NCI-H187 (cell line): ENCODE results near the gene PINLYP.
A peak's percentile ranks its signal among the peaks of the same experiment; 100 is the strongest.
"Not testable (repeated sequence)": the region's sequence is repeated elsewhere in the genome, so short reads cannot be mapped to it uniquely, and the experiment has no call there.

Experiments used
- DNase-seq, 2 experiments: peaks; one replicate each; lab custom pipeline; 2025; lab: John Stamatoyannopoulos, UW

PINLYP gene

DNA sequence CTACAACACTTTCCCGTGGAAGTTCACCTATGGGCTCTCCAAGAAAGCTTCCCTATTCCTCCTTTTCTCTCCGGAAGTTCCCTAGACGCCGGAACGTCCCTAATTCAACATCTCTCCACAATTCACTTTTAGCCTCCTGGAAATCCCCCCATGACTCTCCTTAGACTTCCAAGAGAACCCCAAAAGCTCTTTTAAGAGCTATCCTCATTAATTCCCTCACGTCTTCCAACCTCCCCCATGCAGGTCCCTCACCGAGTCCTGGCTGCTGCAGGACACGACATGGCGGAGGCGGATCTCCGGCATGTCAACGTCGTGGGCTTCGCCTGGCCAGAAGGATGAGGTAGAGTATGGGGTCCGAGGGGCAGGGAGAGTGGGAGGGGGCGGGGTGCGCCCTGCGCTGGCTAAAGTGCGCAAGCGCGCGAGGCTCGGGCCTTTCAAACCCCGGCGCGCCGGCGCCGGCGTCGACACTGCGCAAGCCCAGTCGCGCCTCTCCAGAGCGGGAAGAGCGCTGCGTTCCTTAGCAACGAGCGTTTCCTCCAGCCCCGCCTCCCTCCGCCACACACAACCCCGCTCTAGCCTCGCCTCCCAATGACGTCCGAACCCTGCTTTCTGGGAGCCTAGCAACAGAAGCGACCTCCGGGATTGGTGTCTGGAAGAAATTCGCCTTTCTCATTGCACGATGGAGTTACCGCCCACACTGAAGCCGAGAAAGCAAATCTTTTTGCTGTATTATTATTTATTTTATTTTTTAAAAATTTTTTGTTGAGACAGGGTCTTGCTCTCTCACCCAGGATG lies at the start of gene PINLYP, which contains the start of gene XRCC1:
PINLYP (plus strand) TSS at position 646 of the 795 bp plus-strand sequence. CDS start 1,391 bp downstream, outside the sequence.
XRCC1 (minus strand) TSS at position 372 of the 795 bp plus-strand sequence; CDS start at position 303, 69 bp downstream.
- peak; percentile 93 to 98 for DNase-seq

DNA sequence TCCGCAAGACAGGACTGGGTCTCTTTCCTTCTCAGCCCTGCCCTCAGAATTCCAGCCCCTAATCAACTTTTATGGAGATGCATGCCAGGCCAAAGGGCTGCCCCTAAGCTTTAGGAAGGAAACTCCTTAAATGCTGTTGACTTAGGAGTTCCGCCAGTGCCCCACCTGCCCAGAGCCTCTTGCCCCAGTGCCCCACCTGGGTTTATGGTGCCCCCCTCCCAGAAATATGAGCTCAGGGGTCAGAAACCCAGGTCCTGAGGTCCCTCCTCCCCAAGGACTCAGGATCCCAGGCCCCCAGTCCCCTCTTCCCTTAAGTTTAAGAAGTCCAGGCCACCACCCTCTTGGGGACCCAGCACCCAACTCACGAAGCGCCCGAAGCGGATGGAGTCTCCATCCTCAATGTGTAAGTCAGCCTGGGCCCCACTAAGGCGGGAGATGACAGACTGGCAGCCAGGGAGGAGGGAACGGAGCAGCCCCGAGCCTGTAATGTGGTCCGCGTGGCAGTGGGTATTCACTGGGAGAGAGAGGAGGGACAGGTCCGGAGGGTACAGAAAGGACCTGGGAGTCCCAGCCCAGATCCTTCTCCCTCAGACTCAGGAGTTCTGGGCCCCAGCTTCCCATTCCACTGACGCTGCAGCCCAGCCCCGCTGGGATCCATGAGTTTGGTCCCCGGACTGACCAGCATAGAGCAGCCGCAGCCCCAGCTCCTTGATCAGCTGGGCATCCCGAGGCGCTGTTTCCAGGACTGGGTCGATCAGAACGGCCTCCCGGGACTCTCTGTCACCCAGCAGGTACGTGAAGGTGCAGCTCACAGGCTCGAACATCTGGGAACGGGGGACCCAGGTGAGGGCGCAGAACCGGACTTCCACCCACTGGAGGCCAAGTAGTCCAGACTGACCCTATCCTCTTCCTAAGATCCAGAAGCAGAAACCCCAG lies 49.5 kb upstream of the PINLYP start:
- no peak for DNase-seq

DNA sequence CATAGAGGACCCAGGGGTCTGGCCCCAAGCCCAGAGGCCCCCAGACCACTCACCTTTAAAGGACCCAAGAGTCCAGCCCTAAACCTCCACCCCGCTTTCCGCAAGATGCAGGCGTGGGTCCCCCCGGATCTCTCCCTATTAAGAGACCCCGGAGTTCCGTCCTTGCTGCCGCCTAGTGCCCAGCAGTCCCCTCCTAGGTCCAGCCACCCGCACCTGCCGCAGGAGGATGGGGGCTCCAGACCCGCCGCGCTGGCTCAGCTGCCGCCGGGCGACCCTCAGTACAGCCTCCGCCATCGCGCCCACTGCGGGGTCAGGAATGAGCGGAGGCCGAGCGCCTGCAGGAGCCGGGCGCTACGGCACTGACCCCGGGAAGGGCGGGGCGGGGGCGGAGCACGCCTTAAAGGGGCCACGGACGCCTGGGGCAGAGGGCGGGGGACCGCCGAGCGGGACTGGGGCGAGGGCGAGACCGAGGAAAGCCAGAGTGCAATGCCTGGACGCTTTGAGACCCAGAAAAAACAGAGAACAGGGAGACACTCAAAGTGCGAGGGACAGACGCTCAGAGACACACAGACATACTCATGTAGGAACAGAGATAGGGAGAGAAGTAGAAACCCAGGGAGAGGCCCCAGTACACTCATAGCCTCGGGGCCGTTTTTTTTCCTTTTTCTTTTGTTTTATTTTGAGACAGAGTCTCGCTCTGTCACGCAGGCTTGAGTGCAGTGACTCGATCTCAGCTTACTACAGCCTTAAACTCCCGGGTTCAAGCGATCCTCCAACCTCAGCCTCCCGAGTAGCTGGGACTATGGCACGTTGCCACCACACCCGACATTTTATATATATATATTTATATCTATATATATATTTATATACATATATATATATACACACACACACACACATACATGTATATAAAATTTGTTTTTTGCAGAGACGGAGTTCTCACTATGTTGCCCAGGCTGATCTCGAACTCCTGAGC lies 48.4 kb upstream of the PINLYP start, which contains the start of gene ETHE1:
ETHE1 (minus strand) TSS at position 318 of the 976 bp plus-strand sequence; CDS start at position 294, 24 bp downstream.
- no peak for DNase-seq

DNA sequence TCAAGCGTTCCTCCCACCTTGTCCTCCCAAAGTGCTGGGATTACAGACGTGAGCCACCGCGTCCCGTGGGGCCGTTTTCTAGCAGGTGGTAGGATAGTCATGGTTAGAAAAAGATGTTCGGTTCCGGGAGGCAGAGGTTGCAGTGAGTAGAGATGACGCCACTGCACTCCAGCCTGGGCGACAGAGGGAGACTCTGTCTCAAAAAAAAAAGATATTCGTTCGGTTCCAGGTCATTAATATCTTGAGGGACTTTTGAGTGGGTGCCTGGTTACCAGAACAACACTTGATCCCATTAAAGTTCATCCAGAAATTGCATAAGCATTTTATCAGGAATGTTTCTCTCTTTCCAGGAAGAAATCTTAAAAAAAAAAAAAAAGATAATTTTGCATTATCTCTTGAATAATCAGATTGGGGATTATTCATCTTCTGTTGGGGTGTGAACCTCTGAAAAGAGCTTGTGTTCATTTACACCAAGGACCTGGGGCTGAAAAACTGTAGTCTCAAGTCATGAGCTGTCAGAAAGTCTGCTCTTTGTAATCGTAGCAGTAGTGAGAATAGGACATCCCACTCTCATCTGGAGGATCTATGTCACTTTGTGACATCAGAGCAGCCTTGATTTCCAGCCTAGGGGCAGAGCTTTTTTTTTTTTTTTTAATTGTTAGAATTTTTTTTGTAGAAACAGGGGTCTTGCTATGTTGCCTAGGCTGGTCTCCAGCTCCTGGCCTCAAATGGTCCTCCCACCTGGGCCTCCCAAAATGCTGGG lies 47.6 kb upstream of the PINLYP start:
- DNase-seq, result peak; percentile 55 to 74

DNA sequence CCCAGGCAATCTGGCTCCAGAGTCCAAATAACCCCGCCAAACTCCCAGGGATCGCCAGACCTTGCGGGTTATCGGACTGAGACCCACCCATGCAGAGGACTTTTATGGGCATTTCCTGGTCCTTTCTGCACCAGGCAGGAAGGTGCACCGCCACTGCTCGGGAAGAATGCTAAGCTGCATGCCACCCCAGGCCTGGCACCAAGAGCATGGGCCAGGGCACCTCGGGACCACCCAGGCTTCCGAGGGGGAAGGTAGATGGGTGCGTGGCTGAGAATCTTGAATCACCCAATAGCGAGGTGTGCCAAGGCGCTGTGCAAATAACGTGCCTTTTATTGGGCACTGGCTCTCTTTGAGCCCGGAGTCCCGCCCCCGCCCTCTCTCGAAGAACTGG lies 43.0 kb upstream of the PINLYP start:
- no peak for DNase-seq

DNA sequence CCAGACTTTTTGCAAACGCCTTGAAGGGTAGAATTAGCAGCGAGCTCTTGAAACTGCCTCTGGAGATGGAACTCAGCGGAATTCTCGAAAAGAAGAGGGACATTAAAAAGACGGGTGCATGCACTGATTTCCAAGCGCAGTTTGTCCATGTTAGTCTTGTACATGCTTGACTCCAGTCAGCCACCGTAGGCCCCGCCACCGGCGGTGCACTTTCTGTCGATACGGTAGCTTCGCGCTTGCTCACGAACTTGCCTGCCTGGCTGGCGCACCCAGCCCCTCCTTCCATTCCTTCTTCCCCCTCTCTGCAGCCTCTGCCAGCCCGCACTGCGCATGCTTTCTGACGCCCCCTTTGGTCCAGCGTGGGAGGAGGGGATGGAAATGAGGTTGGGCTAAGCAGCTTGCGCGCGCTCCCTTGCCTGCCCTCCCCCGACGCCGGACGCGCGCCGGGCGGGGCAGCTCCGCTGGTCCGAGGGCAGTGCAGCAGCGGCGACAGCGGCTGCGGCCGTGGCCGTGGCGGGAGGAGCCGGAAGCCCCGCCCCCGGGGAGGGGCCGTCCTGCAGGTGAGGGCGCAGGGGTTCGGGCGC lies 42.5 kb upstream of the PINLYP start, which contains the start of gene ZNF575:
ZNF575 (plus strand) TSS at position 227 of the 584 bp plus-strand sequence. CDS start 1,235 bp downstream, outside the sequence.
- peak; percentile 83 to 90 for DNase-seq

DNA sequence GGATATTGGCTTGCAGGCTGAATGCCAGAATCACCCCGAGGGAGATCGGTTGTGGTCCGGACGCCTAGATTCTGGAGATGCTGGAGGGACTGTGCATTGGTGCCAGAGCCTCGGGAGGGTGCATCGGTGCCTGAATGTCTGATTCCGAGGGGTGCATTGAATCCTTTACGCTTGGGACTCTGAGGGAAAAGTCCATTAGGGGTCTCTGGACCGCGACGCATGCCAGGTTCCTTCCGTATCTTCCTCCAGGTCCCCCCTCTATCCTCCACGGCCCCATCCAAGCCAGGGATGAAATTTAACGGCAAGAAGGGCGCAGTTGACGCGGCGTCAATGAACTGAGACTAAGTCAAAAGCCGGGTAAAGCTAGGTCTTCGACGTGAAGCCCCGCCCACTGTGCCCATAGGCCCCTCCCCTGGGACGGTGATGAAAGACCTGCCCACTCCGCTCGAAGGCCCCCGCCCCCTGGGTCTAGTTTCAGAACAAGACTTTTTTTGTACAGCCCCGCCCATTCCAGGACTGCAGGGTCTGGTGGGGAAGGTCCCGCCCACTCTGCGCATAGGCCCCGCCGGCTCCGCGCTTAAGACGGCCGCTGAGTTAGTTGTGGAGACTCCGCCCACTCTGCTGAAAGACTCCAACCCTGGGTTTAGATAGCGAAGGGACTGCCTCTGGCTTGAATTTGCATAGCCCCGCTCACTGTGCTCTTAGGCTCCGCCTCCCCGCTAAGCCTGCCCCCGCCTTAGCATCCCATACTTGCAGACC lies 41.9 kb upstream of the PINLYP start:
- DNase-seq, result peak; percentile 84 to 99

DNA sequence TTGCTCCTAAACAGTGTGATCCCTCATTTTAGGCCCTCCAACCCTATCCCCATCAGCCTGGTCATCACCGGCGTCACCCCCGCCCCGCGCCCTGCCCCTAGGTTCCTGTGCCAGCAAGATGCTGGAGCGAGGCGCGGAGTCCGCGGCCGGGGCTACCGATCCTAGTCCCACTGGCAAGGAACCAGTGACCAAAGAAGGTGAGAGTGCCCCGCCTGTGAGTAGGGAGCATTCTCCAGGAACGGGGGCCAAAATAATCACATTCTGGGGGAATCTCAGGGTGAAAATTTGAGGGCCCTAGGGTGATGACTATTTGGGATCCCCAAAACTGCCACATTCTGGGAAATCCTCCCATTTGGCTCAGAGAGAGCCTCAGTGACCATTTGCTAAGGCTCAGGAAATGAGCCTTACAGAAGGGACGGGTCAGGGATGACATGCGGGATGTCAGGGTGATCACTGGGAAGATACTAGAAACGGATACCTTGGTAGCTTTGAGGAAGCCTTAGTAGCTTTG lies 41.2 kb upstream of the PINLYP start:
- no peak for DNase-seq

DNA sequence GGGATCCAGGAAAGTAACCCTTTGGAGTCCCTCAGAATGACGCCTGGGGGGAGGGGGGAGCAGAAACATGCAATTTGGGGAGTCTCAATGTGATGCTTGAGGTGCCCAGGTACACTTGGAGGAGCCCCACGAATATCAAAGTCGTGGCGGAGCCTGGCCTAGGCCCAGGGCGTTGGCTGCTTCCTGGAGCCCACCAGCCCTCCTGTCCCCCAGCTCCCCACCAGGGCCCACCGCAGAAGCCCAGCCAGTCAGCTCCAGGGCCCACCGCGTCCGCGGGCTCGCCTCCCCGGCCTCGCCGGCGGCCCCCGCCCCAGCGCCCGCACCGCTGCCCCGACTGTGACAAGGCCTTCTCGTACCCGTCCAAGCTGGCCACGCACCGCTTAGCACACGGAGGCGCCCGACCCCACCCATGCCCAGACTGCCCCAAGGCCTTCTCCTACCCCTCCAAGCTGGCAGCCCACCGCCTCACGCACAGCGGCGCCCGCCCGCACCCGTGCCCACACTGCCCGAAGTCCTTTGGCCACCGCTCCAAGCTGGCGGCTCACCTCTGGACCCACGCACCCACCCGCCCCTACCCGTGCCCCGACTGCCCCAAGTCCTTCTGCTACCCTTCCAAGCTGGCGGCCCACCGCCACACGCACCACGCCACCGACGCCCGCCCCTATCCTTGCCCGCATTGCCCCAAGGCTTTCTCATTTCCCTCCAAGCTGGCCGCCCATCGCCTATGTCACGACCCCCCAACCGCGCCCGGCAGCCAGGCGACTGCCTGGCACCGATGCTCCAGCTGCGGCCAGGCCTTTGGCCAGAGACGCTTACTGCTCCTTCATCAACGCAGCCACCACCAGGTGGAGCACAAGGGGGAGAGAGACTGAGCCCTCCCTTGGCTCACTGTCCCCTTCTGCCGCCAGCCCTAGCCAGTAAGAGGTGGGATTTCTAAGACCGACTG lies 40.5 kb upstream of the PINLYP start:
- no peak for DNase-seq

DNA sequence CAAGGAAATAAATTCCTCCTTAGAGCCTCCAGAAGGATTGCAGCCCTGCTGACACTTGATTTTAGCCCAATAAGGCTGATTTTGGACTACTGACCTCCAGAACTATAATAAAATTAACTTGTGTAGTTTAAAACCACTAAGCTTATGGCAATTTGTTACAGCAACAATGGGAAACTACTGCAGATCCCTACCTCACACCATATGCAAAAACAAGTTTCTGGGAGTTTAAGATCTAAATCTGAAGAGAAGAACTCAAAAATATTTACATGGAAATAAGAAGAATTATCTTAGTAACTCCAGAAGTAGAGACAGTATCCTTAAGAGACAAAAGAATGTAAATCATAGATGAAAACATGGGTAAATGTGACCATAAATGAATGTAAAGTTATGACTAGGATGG lies 36.7 kb upstream of the PINLYP start:
- no peak for DNase-seq

DNA sequence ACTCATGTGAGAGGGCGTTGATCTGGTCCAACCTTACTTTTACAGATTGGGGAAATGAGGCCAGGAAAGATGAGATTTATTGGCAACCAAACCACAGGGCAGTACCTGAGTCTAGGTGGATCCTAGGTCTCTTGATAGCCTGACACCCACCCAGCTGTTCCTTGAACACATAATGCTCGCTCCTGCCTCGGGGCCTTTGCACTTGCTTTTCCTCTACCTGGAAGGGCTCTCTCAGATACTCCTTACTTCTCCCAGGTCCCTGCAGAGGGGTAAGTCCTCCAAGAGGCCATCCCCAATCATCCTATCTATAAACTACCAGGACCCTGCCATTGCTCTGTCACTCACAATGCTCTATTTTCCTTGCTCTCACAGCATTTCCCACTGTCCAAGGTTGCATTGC lies 35.2 kb upstream of the PINLYP start:
- no peak for DNase-seq

DNA sequence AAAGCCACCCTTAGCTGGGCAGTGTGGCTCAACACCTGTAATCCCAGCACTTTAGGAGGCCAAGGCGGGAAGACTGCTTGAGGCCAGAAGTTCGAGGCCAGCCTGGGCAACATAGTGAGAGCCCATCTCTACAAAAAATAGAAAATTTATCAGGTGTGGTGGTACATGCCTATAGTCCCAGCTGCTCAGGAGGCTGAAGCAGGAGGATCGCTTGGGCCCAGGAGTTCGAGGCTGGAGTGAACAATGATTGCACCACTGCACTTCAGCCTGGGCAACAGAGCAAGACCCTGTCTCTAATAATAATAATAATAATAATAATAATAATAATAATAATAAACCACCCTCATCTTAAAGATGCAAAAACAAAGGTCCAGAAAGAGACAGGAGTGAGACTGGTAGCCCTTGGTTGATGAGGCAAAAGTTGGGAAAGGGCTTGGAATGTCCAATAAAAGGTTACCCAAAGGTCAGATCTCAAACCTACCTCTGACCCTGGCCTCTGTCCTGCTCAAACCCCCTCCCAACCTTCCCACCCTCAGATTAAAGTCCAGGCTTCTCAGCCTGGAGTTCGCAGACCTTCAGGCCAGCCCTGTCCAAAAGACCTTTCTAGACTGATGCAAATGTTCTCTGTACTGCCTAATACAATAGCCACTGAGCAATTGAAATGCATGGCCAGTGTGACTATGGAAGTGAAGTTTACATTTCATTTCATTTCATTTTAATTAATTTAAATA lies 33.5 kb upstream of the PINLYP start:
- no peak for DNase-seq

DNA sequence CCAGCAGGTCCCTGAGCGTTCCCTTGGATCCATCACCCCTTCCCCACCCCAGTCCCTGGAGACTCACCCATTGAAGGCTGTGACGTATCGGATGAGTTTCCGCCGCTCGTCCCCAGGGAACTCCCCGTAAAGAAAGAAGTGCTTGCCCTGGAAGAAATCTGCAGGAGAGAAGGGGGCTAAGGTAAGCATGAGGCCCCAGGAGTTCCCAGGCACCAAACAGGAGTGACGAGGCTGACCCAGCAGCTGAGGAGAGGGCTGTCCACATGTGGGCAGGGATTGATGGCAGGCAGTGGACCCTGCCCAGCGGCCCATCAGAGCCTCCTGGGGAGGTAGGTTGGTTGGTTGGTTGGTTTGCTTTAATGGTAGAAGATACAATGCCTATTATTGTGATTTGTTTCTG lies 31.5 kb upstream of the PINLYP start:
- DNase-seq, result no peak

DNA sequence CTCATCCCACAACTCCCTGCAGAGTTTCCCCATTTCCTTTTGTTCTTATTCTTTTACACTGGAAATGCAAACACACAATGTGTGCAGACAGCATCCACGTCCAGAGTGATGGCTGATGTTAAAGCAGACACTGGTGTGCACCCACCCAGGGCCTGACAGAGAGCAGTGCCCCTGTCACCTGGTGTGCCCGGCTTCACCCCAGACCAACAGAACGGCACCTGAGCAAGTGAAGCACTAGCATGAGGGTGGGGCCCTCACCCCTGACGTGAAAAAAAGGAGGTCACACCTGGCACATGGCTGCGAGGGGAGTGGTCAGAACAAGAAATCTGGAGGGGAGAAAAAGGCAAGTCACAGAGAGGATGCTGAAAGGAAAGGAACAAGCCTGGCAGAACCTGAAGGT lies 30.3 kb upstream of the PINLYP start:
- DNase-seq, result no peak

DNA sequence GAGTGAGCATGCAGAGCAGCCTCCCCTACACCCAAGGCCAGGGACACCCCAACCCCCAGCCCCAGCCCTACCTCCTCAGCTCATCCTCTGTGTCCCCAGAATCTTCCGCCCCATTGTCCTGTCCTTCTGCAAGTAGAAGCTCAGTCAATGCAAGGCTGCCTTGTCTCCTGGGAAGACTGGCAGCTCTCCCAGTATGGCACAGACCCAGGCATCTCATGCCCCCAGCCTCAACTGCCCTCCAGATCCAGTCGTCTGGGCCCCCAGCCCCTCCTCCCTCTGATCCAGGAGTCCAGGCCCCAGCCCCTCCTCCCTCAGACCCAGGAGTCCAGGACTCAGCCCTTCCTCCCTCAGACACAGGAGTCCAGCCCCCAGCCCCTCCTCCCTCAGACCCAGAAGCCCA lies 29.6 kb upstream of the PINLYP start:
- DNase-seq, result no peak

DNA sequence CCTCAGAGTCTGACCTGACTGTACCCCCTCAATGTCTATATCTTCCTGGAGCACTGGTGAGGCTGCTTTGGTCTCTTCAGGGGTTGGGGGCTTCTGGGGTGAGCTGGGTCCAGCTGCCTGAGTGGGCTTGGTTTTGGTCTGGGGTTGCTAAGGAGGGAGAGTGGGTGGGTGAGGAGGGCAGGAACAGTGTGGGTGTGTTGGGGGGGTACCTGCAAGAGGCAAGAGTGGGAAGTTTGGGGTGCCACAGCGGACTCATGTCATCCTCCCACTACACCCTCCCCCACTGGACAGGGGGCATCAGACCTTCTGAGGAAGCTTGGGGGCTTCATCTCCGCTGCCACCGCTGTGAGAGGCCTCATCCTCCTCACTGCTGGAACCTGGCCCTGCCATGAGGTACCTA lies 29.0 kb upstream of the PINLYP start:
- no peak for DNase-seq

DNA sequence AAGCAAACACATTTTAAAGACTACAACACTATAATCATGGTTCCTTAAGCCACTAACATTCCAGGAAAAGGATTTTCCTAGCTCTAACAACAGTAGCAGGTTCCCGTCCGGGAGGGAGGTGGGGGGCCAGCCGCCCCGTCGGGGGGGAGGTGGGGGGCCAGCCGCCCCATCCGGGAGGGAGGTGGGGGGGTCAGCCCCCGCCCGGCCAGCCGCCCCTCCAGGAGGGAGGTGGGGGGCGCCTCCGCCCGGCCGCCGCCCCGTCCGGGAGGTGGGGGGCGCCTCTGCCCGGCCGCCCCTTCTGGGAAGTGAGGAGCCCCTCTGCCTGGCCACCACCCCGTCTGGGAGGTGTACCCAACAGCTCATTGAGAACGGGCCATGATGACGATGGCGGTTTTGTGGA lies 27.7 kb upstream of the PINLYP start:
- DNase-seq, result not testable (repeated sequence)
